CD4-positive, alpha-beta T cell (primary cell): Measurements from ENCODE around the gene C11orf54. TPM values are rescaled to one million over a fixed set of nuclear protein-coding genes. Genes with fewer than 3 reads are reported as not detected.

ENCODE experiments used
- ATAC-seq: fragments of 200-7000 bp; cut with Tn5 transposase; one replicate; pipeline ENCODE4 v1.10.0; 2022; ENCODE audit warnings: mild to moderate bottlenecking; ENCODE audit not compliant: poor library complexity
- CTCF ChIA-PET: fragments of 350-600 bp; sonication (Branson Sonifier 250); formaldehyde crosslinking; loops from one replicate; lab custom pipeline; 2021; ENCODE audit warnings: antibody characterized with exemption, inconsistent platforms; lab: Charles Lee
- POLR2A ChIA-PET: fragments of 350-600 bp; sonication (Branson Sonifier 250); formaldehyde crosslinking; loops from one replicate; lab custom pipeline; 2021; ENCODE audit warnings: antibody characterized with exemption, inconsistent platforms; lab: Charles Lee
- DNase-seq, 14 experiments: peaks; one replicate each; pipeline ENCODE4 v3.0.0-alpha.2; 2013 to 2020; ENCODE audit warnings: mixed read lengths in 2 of 14
- H3K27ac ChIP-seq, 2 donors: one replicate each; pipeline versions ENCODE4 v1.5.1 to v1.7.0; 2013; ENCODE audit warnings: low read length in 2 of 2, low read depth in 1 of 2, mild to moderate bottlenecking in 1 of 2
- H3K27me3 ChIP-seq, 2 experiments: 1 replicate in 1 of 2; 2 replicates in 1 of 2; pipeline versions ENCODE4 v1.6.1 to v1.7.0; 2013; ENCODE audit warnings: low read length in 2 of 2, control low read depth in 1 of 2, mild to moderate bottlenecking in 1 of 2, moderate library complexity in 1 of 2; ENCODE audit not compliant: insufficient read depth in 2 of 2, control insufficient read depth in 1 of 2
- H3K36me3 ChIP-seq: one replicate; pipeline ENCODE4 v1.6.1; 2013; ENCODE audit warnings: low read length, control low read depth; ENCODE audit not compliant: insufficient read depth
- H3K4me1 ChIP-seq: one replicate; pipeline ENCODE4 v1.6.1; 2013; ENCODE audit warnings: low read length, control low read depth; ENCODE audit not compliant: insufficient read depth
- H3K4me3 ChIP-seq: one replicate; pipeline ENCODE4 v1.5.1; 2013; ENCODE audit warnings: mild to moderate bottlenecking, low read length, moderate library complexity
- H3K9me3 ChIP-seq, 2 experiments: 1 replicate in 1 of 2; 2 replicates in 1 of 2; pipeline versions ENCODE4 v1.6.1 to v1.7.0; 2013; ENCODE audit warnings: low read length in 2 of 2, mild to moderate bottlenecking in 2 of 2, control low read depth in 1 of 2, moderate library complexity in 1 of 2; ENCODE audit not compliant: control insufficient read depth in 1 of 2, insufficient read depth in 1 of 2
- H3K27ac Mint-ChIP-seq: one replicate; pipeline ENCODE4 v1.8.0; 2020; ENCODE audit warnings: mixed read lengths
- H3K27me3 Mint-ChIP-seq: one replicate; pipeline ENCODE4 v1.8.0; 2021; ENCODE audit warnings: mixed read lengths
- H3K36me3 Mint-ChIP-seq: one replicate; pipeline ENCODE4 v1.8.0; 2021; ENCODE audit warnings: low read depth, mixed read lengths
- H3K4me1 Mint-ChIP-seq: one replicate; pipeline ENCODE4 v1.8.0; 2021; ENCODE audit warnings: low read depth, mixed read lengths
- H3K4me3 Mint-ChIP-seq: one replicate; pipeline ENCODE4 v1.8.0; 2020; ENCODE audit warnings: mild to moderate bottlenecking, mixed read lengths
- H3K9me3 Mint-ChIP-seq: one replicate; pipeline ENCODE4 v1.8.0; 2020; ENCODE audit warnings: mixed read lengths
- CTCF ChIP-seq: fragments of 200-600 bp; IDR thresholded peaks from one replicate; pipeline ENCODE4 v1.8.0; 2022; ENCODE audit warnings: antibody characterized with exemption, mild to moderate bottlenecking
- intact Hi-C, 2 experiments: fragments of 100-400 bp; cut with DNase I in 1 of 2; cut with micrococcal nuclease in 1 of 2; formaldehyde crosslinking; loops; one replicate each; pipeline versions ENCODE4 v1.15.1 to v1.9.0; 2023 to 2025; cut with DNase I, micrococcal nuclease
- total RNA-seq, 174 experiments: library from RNA in 2 of 174; stranded (reverse) in 2 of 174; gene quantifications; one replicate each; pipeline ENCODE4 v1.2.3 and lab custom pipeline; 2021 to 2026

The C11orf54 gene
- total RNA-seq, 2 experiments from 2014 or later: 6.8 to 8.0 TPM

DNA sequence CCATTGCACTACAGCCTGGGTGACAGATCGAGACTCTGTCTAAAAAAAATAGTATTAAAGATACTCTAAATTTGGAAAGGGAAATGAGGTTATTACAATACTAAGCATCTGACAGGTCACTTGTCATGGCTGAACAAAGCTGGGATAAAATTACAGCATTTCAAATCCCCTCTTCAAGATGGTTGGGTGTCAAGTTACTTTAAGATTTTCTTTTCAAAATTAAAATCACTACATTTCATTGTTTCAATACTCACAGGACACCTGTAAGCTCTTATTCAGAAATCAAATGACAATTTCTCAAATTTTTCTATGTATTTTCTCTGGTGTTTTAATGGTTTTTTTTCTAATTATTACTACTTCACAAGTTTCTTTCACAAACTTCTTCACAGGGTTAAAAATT is 5.8 kb upstream of the C11orf54 start:
- peaks cover 83% of the 10 kb centered on the region for H3K36me3 ChIP-seq
- no peak for ATAC-seq
- H3K4me1 Mint-ChIP-seq: peaks cover 84% of the 10 kb centered on the region
- POLR2A ChIA-PET: interaction anchor here (1.2 kb wide), 1 partner anchor 15 kb away, joined by 4 read pairs; no protein-coding TSS in a partner anchor
- H3K27ac ChIP-seq: no peak overlapping the region
- H3K9me3 Mint-ChIP-seq: no peaks in the 10 kb centered on the region
- no peak overlapping the region for H3K4me3 ChIP-seq
- no peaks in the 10 kb centered on the region for H3K27me3 ChIP-seq
- peaks cover 26% of the 10 kb centered on the region for H3K4me1 ChIP-seq
- H3K27me3 Mint-ChIP-seq: no peaks in the 10 kb centered on the region
- no peak for DNase-seq
- no peak overlapping the region for H3K4me3 Mint-ChIP-seq
- TF ChIP-seq CTCF: no peak
- no peaks in the 10 kb centered on the region for H3K9me3 ChIP-seq
- H3K27ac Mint-ChIP-seq: peak overlapping the region; percentile 98
- CTCF ChIA-PET: interaction anchor here (0.8 kb wide), 1 partner anchor 35 kb away, joined by 6 read pairs; no protein-coding TSS in a partner anchor
- intact Hi-C loops: no loop called here
- H3K36me3 Mint-ChIP-seq: peaks cover 98% of the 10 kb centered on the region

DNA sequence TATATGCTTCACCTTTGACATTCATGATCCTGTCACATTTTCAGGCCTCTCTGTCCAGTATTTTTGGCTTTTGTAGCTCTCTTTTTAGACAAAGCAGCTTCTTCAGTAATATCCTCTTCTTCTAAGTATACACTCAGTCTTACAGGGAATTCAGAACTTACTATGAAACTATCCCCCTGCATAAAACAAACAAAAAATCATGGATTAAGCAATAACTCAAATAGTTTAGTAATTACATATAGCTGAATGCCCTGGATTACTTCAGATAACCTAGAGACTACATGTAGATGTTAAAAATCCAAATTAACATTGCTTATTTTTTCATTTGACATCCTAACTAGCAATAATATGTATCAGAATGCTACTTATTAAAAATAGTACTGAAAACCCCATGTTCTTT is 5.3 kb upstream of the C11orf54 start:
- Histone ChIP-seq H3K36me3 (peaks cover 78% of the 10 kb centered on the region), H3K27ac (no peak overlapping the region), H3K9me3 (no peaks in the 10 kb centered on the region), H3K27me3 (no peaks in the 10 kb centered on the region), H3K4me1 (peaks cover 26% of the 10 kb centered on the region), H3K4me3 (no peak overlapping the region)
- ChIA-PET CTCF (interaction anchor here (0.8 kb wide), 1 partner anchor 36 kb away, joined by 6 read pairs; no protein-coding TSS in a partner anchor), POLR2A (interaction anchor here (1.2 kb wide), 1 partner anchor 15 kb away, joined by 4 read pairs; no protein-coding TSS in a partner anchor)
- Mint-ChIP-seq H3K4me1 (peaks cover 88% of the 10 kb centered on the region), H3K27me3 (no peaks in the 10 kb centered on the region), H3K27ac (peak overlapping the region; percentile 98), H3K4me3 (peak overlapping the region; percentile 49), H3K9me3 (no peaks in the 10 kb centered on the region), H3K36me3 (peaks cover 100% of the 10 kb centered on the region)
- DNase-seq (no peak), ATAC-seq (no peak)
- intact Hi-C loops: no loop called here
- no peak for TF ChIP-seq CTCF

GRCh38 chr11:93737904-93738612 is 3.4 kb upstream of the C11orf54 start:
- Mint-ChIP-seq H3K36me3 (peaks cover 91% of the 10 kb centered on the region), H3K27me3 (no peaks in the 10 kb centered on the region), H3K4me1 (peaks cover 86% of the 10 kb centered on the region), H3K4me3 (peak overlapping the region; percentile 89), H3K27ac (peak overlapping the region; percentile 98), H3K9me3 (no peaks in the 10 kb centered on the region)
- peaks cover 37% of the 10 kb centered on the region for H3K4me1 ChIP-seq
- CTCF ChIA-PET: no interaction called here
- DNase-seq: peak in 3 of 14 experiments; percentile 31 to 40 (median 31)
- TF ChIP-seq CTCF: no peak
- peak overlapping the region; percentile 88 for H3K4me3 ChIP-seq
- no peak for ATAC-seq
- H3K27ac ChIP-seq: peak overlapping the region in 1 of 2 donors; percentile 19
- H3K27me3 ChIP-seq: no peaks in the 10 kb centered on the region
- H3K36me3 ChIP-seq: peaks cover 58% of the 10 kb centered on the region
- H3K9me3 ChIP-seq: no peaks in the 10 kb centered on the region
- POLR2A ChIA-PET: interaction anchor here (1.0 to 2.1 kb wide), 4 partner anchors 8 to 46 kb away, joined by 3 to 10 read pairs (median 4); partner anchors contain the start of gene MED17
- intact Hi-C loops: loop anchor here in 1 of 2 experiments (2.0 kb wide), 1 partner anchor 541 kb away; the partner anchor contains the start of gene SLC36A4
